ENCODE data around the gene SH3TC1. TPM values are rescaled to one million over a fixed set of nuclear protein-coding genes. Genes with fewer than 3 reads are reported as not detected.
A peak's percentile ranks its signal among the peaks of the same experiment; 100 is the strongest.

SH3TC1 gene
- total RNA-seq, 4 donors from 2014 or later = 13.7 to 18.7 (median 15.2) TPM

- Histone ChIP-seq H3K9me3 (no peaks in the 10 kb centered on the region), H3K36me3 (no peaks in the 10 kb centered on the region), H3K27ac (replicated peaks in 1 of 4) (peak overlapping the region in 2 of 4 donors; percentile 35 to 55), H3K27me3 (no peaks in the 10 kb centered on the region), H3K4me1 (peaks cover 18 to 37% (median 25%) of the 10 kb centered on the region in 4 donors), H3K4me3 (no peak overlapping the region)
- intact Hi-C loops (cut with DNase I) = no loop called here
- TF ChIP-seq EP300 (IDR thresholded peaks at IDR 0.05) (peak; percentile 2), POLR2AphosphoS5 (IDR thresholded peaks at IDR 0.05) (peak; percentile 52 to 60), CTCF (IDR thresholded peaks at IDR 0.05) (no peak), POLR2A (IDR thresholded peaks at IDR 0.05; ENCODE audit: low read depth) (no peak)
- whole genome bisulfite sequencing = 58% methylated on average over 15 of the region's 25 CpGs
- DNase-seq (ENCODE audit: extremely low spot score) = peak; percentile 93
Observed at GRCh38 chr4:8182858-8183725, 16.0 kb upstream of the SH3TC1 start.

- intact Hi-C loops (cut with DNase I) = no loop called here
- no peaks in the 10 kb centered on the region for H3K27me3 ChIP-seq
- TF ChIP-seq CTCF (IDR thresholded peaks at IDR 0.05) (no peak), POLR2AphosphoS5 (IDR thresholded peaks at IDR 0.05) (no peak)
- peak overlapping the region in 1 of 4 donors; percentile 51 for H3K27ac ChIP-seq (replicated peaks in 1 of 4)
- DNase-seq (ENCODE audit: extremely low spot score) = no peak
- 77% methylated on average over 4 of the region's 4 CpGs for WGBS
- no peaks in the 10 kb centered on the region for H3K9me3 ChIP-seq
- H3K4me3 ChIP-seq = no peak overlapping the region
- H3K4me1 ChIP-seq = peaks cover 25 to 46% (median 33%) of the 10 kb centered on the region in 4 donors
- H3K36me3 ChIP-seq = no peaks in the 10 kb centered on the region
Observed at GRCh38 chr4:8184061-8184460, 15.0 kb upstream of the SH3TC1 start.

GRCh38 chr4:8185295-8185694 lies 13.8 kb upstream of the SH3TC1 start:
- no peak overlapping the region for H3K27ac ChIP-seq (replicated peaks in 1 of 4)
- no peak for DNase-seq (ENCODE audit: extremely low spot score)
- intact Hi-C loops (cut with DNase I) = no loop called here
- no peaks in the 10 kb centered on the region for H3K27me3 ChIP-seq
- TF ChIP-seq POLR2A (IDR thresholded peaks at IDR 0.05; ENCODE audit: low read depth) (no peak), EP300 (IDR thresholded peaks at IDR 0.05) (no peak), POLR2AphosphoS5 (IDR thresholded peaks at IDR 0.05) (no peak), CTCF (IDR thresholded peaks at IDR 0.05) (no peak)
- no peaks in the 10 kb centered on the region for H3K9me3 ChIP-seq
- no peak overlapping the region for H3K4me3 ChIP-seq
- no peaks in the 10 kb centered on the region for H3K36me3 ChIP-seq
- H3K4me1 ChIP-seq = peaks cover 37 to 57% (median 46%) of the 10 kb centered on the region in 4 donors
- WGBS = 81% methylated on average over 9 of the region's 9 CpGs

GRCh38 chr4:8185930-8186329 lies 13.2 kb upstream of the SH3TC1 start:
- H3K27me3 ChIP-seq = no peaks in the 10 kb centered on the region
- no peak for TF ChIP-seq POLR2AphosphoS5 (IDR thresholded peaks at IDR 0.05)
- TF ChIP-seq CTCF (IDR thresholded peaks at IDR 0.05) = no peak
- no peak for TF ChIP-seq EP300 (IDR thresholded peaks at IDR 0.05)
- no peak for TF ChIP-seq POLR2A (IDR thresholded peaks at IDR 0.05; ENCODE audit: low read depth)
- H3K9me3 ChIP-seq = no peaks in the 10 kb centered on the region
- WGBS = 79% methylated on average over 6 of the region's 9 CpGs
- no peak overlapping the region for H3K4me3 ChIP-seq
- intact Hi-C loops (cut with DNase I) = no loop called here
- H3K36me3 ChIP-seq = no peaks in the 10 kb centered on the region
- peaks cover 44 to 62% (median 50%) of the 10 kb centered on the region in 4 donors for H3K4me1 ChIP-seq
- H3K27ac ChIP-seq (replicated peaks in 1 of 4) = no peak overlapping the region
- DNase-seq (ENCODE audit: extremely low spot score) = no peak

Measured in esophagus muscularis mucosa (tissue), 4 donors.